ENCODE measurements around the gene XRCC3. TPM values are rescaled to one million over a fixed set of nuclear protein-coding genes. Genes with fewer than 3 reads are reported as not detected.

The XRCC3 gene
- total RNA-seq, 1 donor: 18.1 TPM

- TF ChIP-seq CTCF (IDR thresholded peaks at IDR 0.05; ENCODE audit: insufficient read depth, low read length): peak; percentile 16
- H3K4me3 ChIP-seq (ENCODE audit: low read depth, low read length): no peak overlapping the region
- DNase-seq (ENCODE audit: low read depth): no peak
Measured at GRCh38 chr14:103730490-103731035, 15.3 kb upstream of the XRCC3 start.

GRCh38 chr14:103729496-103730448 is 14.5 kb upstream of the XRCC3 start:
- DNase-seq (ENCODE audit: low read depth): no peak
- TF ChIP-seq CTCF (IDR thresholded peaks at IDR 0.05; ENCODE audit: insufficient read depth, low read length): no peak
- no peak overlapping the region for H3K4me3 ChIP-seq (ENCODE audit: low read depth, low read length)

- no peak for DNase-seq (ENCODE audit: low read depth)
- no peak for TF ChIP-seq CTCF (IDR thresholded peaks at IDR 0.05; ENCODE audit: insufficient read depth, low read length)
Measured at GRCh38 chr14:103728721-103729120, 13.5 kb upstream of the XRCC3 start.

GRCh38 chr14:103728141-103728540 is 12.9 kb upstream of the XRCC3 start:
- no peak overlapping the region for H3K4me3 ChIP-seq (ENCODE audit: low read depth, low read length)
- TF ChIP-seq CTCF (IDR thresholded peaks at IDR 0.05; ENCODE audit: insufficient read depth, low read length): no peak
- DNase-seq (ENCODE audit: low read depth): no peak

More at GRCh38 chr14:103728721-103729120, 13.5 kb upstream of the XRCC3 start:
- no peak overlapping the region for H3K4me3 ChIP-seq (ENCODE audit: low read depth, low read length)

- TF ChIP-seq CTCF (IDR thresholded peaks at IDR 0.05; ENCODE audit: insufficient read depth, low read length): no peak
- no peak overlapping the region for H3K4me3 ChIP-seq (ENCODE audit: low read depth, low read length)
- DNase-seq (ENCODE audit: low read depth): no peak
Measured at GRCh38 chr14:103727313-103727980, 12.2 kb upstream of the XRCC3 start.

GRCh38 chr14:103726474-103726873 is 11.2 kb upstream of the XRCC3 start:
- H3K4me3 ChIP-seq (ENCODE audit: low read depth, low read length): no peak overlapping the region
- DNase-seq (ENCODE audit: low read depth): no peak
- TF ChIP-seq CTCF (IDR thresholded peaks at IDR 0.05; ENCODE audit: insufficient read depth, low read length): no peak

Measured in fibroblast of the aortic adventitia (primary cell).